CD4-positive, CD25-positive, alpha-beta regulatory T cell (primary cell): ENCODE data around the gene TMED6. TPM values are rescaled to one million over a fixed set of nuclear protein-coding genes. Genes with fewer than 3 reads are reported as not detected.
A peak's percentile ranks its signal among the peaks of the same experiment; 100 is the strongest.

Source experiments
- ATAC-seq, 2 donors: fragments of 150-1000 bp; cut with Tn5 transposase; one replicate each; pipeline ENCODE4 v1.10.0; 2021; ENCODE audit warnings: low read depth in 2 of 2, moderate number of reproducible peaks in 2 of 2, moderate library complexity in 1 of 2
- DNase-seq, 3 donors: peaks; one replicate each; pipeline versions ENCODE4 v3.0.0 to v3.0.0-alpha.2; 2012 to 2022; ENCODE audit warnings: mixed read lengths in 1 of 3
- H3K27ac ChIP-seq: one replicate; pipeline ENCODE4 v1.7.0; 2013; ENCODE audit warnings: mild to moderate bottlenecking, low read length; ENCODE audit not compliant: insufficient read depth, poor library complexity, severe bottlenecking
- H3K27me3 ChIP-seq: one replicate; pipeline ENCODE4 v1.7.0; 2013; ENCODE audit warnings: low read length; ENCODE audit not compliant: control insufficient read depth, insufficient read depth
- H3K36me3 ChIP-seq: one replicate; pipeline ENCODE4 v1.7.0; 2013; ENCODE audit warnings: mild to moderate bottlenecking, low read length, moderate library complexity; ENCODE audit not compliant: control insufficient read depth, insufficient read depth
- H3K4me1 ChIP-seq: 2 replicates; pipeline ENCODE4 v1.7.0; 2013; ENCODE audit warnings: mild to moderate bottlenecking, low read length; ENCODE audit not compliant: insufficient read depth, control insufficient read depth, poor library complexity, severe bottlenecking
- H3K4me3 ChIP-seq: one replicate; pipeline ENCODE4 v1.7.0; 2013; ENCODE audit warnings: low read depth, mild to moderate bottlenecking, low read length, moderate library complexity
- H3K9me3 ChIP-seq, 2 experiments: 1 replicate in 1 of 2; 2 replicates in 1 of 2; pipeline ENCODE4 v1.7.0; 2013; ENCODE audit warnings: low read length in 2 of 2, mild to moderate bottlenecking in 1 of 2, moderate library complexity in 1 of 2; ENCODE audit not compliant: control insufficient read depth in 2 of 2
- H3K27ac Mint-ChIP-seq, 3 donors: one replicate each; pipeline ENCODE4 v1.8.0; 2020 to 2022; ENCODE audit warnings: mild to moderate bottlenecking in 3 of 3, mixed read lengths in 3 of 3, moderate library complexity in 2 of 3
- H3K27me3 Mint-ChIP-seq: one replicate; pipeline ENCODE4 v1.8.0; 2022; ENCODE audit warnings: mild to moderate bottlenecking, mixed read lengths
- H3K36me3 Mint-ChIP-seq: one replicate; pipeline ENCODE4 v1.8.0; 2020; ENCODE audit warnings: mixed read lengths
- H3K4me1 Mint-ChIP-seq, 4 donors: one replicate each; pipeline ENCODE4 v1.8.0; 2020 to 2022; ENCODE audit warnings: mixed read lengths in 4 of 4, mild to moderate bottlenecking in 1 of 4
- H3K4me3 Mint-ChIP-seq, 4 donors: one replicate each; pipeline ENCODE4 v1.8.0; 2020 to 2022; ENCODE audit warnings: mild to moderate bottlenecking in 4 of 4, mixed read lengths in 4 of 4, moderate library complexity in 3 of 4
- H3K9me3 Mint-ChIP-seq, 7 donors: one replicate each; pipeline ENCODE4 v1.8.0; 2020 to 2022; ENCODE audit warnings: mixed read lengths in 7 of 7, mild to moderate bottlenecking in 3 of 7, moderate library complexity in 2 of 7
- polyA plus RNA-seq, 4 donors: library from polyadenylated mRNA; unstranded; fragments of 300-500 nt; fragmentation: Illumina TruSeq; gene quantifications; one replicate each; pipeline ENCODE4 v1.2.3, GENCODE V29; 2021
- total RNA-seq: library from RNA; stranded (reverse); gene quantifications from one replicate; pipeline ENCODE4 v1.2.3, GENCODE V29; 2022

Gene TMED6
- total and polyA plus RNA-seq, 5 donors from 2014 or later = 0.20 to 1.8 (median 0.26) TPM; not detected in 2

GRCh38 chr16:69349536-69349935 is 2.0 kb downstream of the TMED6 start:
- Mint-ChIP-seq H3K4me1 (peaks cover 0 to 4% (median 0%) of the 10 kb centered on the region in 4 donors), H3K27me3 (no peaks in the 10 kb centered on the region), H3K27ac (peak overlapping the region in 1 of 3 donors; percentile 26)

DNA sequence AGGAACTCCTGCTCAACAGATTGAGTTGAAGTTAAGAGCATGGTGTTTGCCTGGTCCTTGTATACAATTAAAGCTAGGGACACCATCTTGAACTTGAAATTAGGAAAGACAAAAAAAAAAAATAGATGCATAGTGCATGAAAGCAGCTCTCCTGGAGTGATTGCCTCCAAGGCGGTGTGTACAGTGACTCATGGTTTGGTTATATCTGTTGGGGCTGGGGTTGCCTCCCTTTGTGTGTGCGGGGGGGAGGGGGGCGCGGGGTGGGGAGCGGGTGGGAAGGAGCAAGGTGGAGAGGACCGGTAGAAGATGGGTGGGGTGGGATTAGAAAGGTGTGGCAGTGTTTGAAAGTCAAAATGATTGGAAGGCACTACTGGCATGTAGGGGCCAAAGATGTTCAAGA is 3.4 kb downstream of the TMED6 start:
- H3K4me3 Mint-ChIP-seq = no peak overlapping the region
- H3K27me3 Mint-ChIP-seq = no peaks in the 10 kb centered on the region
- Histone ChIP-seq H3K4me3 (no peak overlapping the region), H3K27me3 (no peaks in the 10 kb centered on the region), H3K36me3 (peaks cover 20% of the 10 kb centered on the region), H3K9me3 (no peaks in the 10 kb centered on the region), H3K4me1 (no peaks in the 10 kb centered on the region), H3K27ac (no peak overlapping the region)
- H3K27ac Mint-ChIP-seq = no peak overlapping the region
- peaks cover 0 to 4% (median 2%) of the 10 kb centered on the region in 4 donors for H3K4me1 Mint-ChIP-seq
- peaks cover 10% of the 10 kb centered on the region for H3K36me3 Mint-ChIP-seq
- ATAC-seq (no peak), DNase-seq (no peak)
- H3K9me3 Mint-ChIP-seq = no peaks in the 10 kb centered on the region

More at GRCh38 chr16:69349536-69349935, 2.0 kb downstream of the TMED6 start:
- Histone ChIP-seq H3K36me3 (peaks cover 15% of the 10 kb centered on the region), H3K9me3 (no peaks in the 10 kb centered on the region), H3K27ac (no peak overlapping the region), H3K4me3 (no peak overlapping the region), H3K27me3 (no peaks in the 10 kb centered on the region), H3K4me1 (no peaks in the 10 kb centered on the region)
- H3K36me3 Mint-ChIP-seq = peaks cover 8% of the 10 kb centered on the region
- H3K9me3 Mint-ChIP-seq = no peaks in the 10 kb centered on the region
- no peak overlapping the region for H3K4me3 Mint-ChIP-seq
- DNase-seq = no peak
- no peak for ATAC-seq

- peaks cover 15% of the 10 kb centered on the region for H3K36me3 Mint-ChIP-seq
- no peak overlapping the region for H3K27ac ChIP-seq
- no peaks in the 10 kb centered on the region for H3K27me3 ChIP-seq
- no peak overlapping the region for H3K27ac Mint-ChIP-seq
- DNase-seq = no peak
- no peak for ATAC-seq
- H3K4me3 Mint-ChIP-seq = no peak overlapping the region
- H3K4me1 Mint-ChIP-seq = peaks cover 0 to 10% (median 8%) of the 10 kb centered on the region in 4 donors
- H3K27me3 Mint-ChIP-seq = no peaks in the 10 kb centered on the region
- no peak overlapping the region for H3K4me3 ChIP-seq
- no peaks in the 10 kb centered on the region for H3K9me3 Mint-ChIP-seq
- H3K36me3 ChIP-seq = peaks cover 30% of the 10 kb centered on the region
- peaks cover 6% of the 10 kb centered on the region for H3K4me1 ChIP-seq
- H3K9me3 ChIP-seq = no peaks in the 10 kb centered on the region
Observed at GRCh38 chr16:69346683-69347082, 4.9 kb downstream of the TMED6 start.

DNA sequence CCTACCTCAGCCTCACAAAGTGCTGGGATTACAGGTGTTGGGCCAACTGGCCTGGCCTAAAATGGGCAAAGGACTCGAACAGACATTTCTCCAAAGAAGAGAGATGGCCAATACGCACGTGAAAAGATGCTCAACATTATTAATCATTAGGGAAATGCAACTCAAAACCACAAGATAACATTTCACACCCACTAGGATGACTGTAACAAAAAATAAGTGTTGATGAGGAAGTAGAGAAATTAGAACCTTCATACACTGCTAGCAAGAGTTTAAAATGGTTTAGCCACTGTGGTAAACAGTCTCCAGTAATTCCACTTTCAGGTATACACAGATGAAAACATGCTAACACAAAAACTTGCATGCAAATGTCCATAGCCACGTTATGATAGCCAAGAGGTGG is 5.7 kb downstream of the TMED6 start:
- H3K9me3 ChIP-seq = no peaks in the 10 kb centered on the region
- peaks cover 37% of the 10 kb centered on the region for H3K36me3 ChIP-seq
- H3K27me3 Mint-ChIP-seq = no peaks in the 10 kb centered on the region
- H3K36me3 Mint-ChIP-seq = peaks cover 14% of the 10 kb centered on the region
- H3K4me3 Mint-ChIP-seq = no peak overlapping the region
- DNase-seq (no peak), ATAC-seq (no peak)
- no peak overlapping the region for H3K27ac ChIP-seq
- no peaks in the 10 kb centered on the region for H3K9me3 Mint-ChIP-seq
- H3K4me1 Mint-ChIP-seq = peaks cover 0 to 17% (median 15%) of the 10 kb centered on the region in 4 donors
- H3K4me1 ChIP-seq = peaks cover 6% of the 10 kb centered on the region
- no peak overlapping the region for H3K27ac Mint-ChIP-seq
- H3K27me3 ChIP-seq = no peaks in the 10 kb centered on the region
- H3K4me3 ChIP-seq = no peak overlapping the region

DNA sequence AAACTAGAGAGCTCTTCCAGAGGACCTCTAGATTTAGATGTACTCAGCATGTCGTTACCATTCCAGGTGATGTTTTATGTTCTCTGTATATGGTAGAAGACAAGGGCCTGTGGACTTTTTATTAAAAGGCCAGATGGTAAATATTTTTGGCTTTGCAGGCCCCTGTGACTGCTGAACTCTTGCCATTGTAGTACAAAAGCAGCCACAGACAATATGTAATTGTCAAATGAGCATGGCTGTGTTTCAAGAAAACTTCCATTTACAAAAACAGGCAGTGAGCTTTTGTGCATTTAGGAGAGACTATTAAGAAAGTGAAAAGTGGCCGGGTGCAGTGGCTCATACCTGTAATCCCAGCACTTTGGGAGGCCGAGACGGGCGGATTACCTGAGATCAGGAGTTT is 7.4 kb downstream of the TMED6 start:
- Histone ChIP-seq H3K27me3 (no peaks in the 10 kb centered on the region), H3K27ac (no peak overlapping the region), H3K4me3 (no peak overlapping the region), H3K36me3 (peaks cover 31% of the 10 kb centered on the region), H3K4me1 (peaks cover 16% of the 10 kb centered on the region), H3K9me3 (no peaks in the 10 kb centered on the region)
- H3K4me1 Mint-ChIP-seq = peaks cover 0 to 34% (median 26%) of the 10 kb centered on the region in 4 donors
- no peak overlapping the region for H3K27ac Mint-ChIP-seq
- H3K27me3 Mint-ChIP-seq = peaks cover 5% of the 10 kb centered on the region
- ATAC-seq = no peak
- H3K36me3 Mint-ChIP-seq = peaks cover 10% of the 10 kb centered on the region
- DNase-seq = no peak
- H3K4me3 Mint-ChIP-seq = no peak overlapping the region
- no peaks in the 10 kb centered on the region for H3K9me3 Mint-ChIP-seq

GRCh38 chr16:69340095-69340644 is 11.4 kb downstream of the TMED6 start:
- peaks cover 11 to 65% (median 48%) of the 10 kb centered on the region in 4 donors for H3K4me1 Mint-ChIP-seq
- Histone ChIP-seq H3K36me3 (peaks cover 43% of the 10 kb centered on the region), H3K27ac (peak overlapping the region; percentile 89), H3K4me3 (peak overlapping the region; percentile 92), H3K9me3 (no peaks in the 10 kb centered on the region), H3K4me1 (peaks cover 29% of the 10 kb centered on the region), H3K27me3 (no peaks in the 10 kb centered on the region)
- peak overlapping the region; percentile 98 to 99 (median 99) for H3K27ac Mint-ChIP-seq
- ATAC-seq (no peak), DNase-seq (peak in 1 of 3 donors; percentile 15)
- peaks cover 21% of the 10 kb centered on the region for H3K36me3 Mint-ChIP-seq
- no peaks in the 10 kb centered on the region for H3K9me3 Mint-ChIP-seq
- H3K27me3 Mint-ChIP-seq = peaks cover 5% of the 10 kb centered on the region
- peak overlapping the region; percentile 94 to 99 (median 98) for H3K4me3 Mint-ChIP-seq

GRCh38 chr16:69339289-69340094 is 12.1 kb downstream of the TMED6 start, which contains the start of the genes COG8 and NIP7:
Gene COG8, minus strand, starts transcription at chr16:69339564. Its CDS starts 12 bp downstream, at chr16:69339552.
Gene NIP7, plus strand, starts transcription at chr16:69339772. Its CDS starts 58 bp downstream, at chr16:69339830.
- H3K4me1 Mint-ChIP-seq = peaks cover 11 to 69% (median 50%) of the 10 kb centered on the region in 4 donors
- Histone ChIP-seq H3K9me3 (no peaks in the 10 kb centered on the region), H3K27me3 (no peaks in the 10 kb centered on the region), H3K27ac (peak within 1 kb of the TSS; percentile 89), H3K36me3 (peaks cover 49% of the 10 kb centered on the region), H3K4me3 (peak within 1 kb of the TSS; percentile 92), H3K4me1 (peaks cover 29% of the 10 kb centered on the region)
- H3K4me3 Mint-ChIP-seq = peak within 1 kb of the TSS; percentile 94 to 99 (median 98)
- DNase-seq (peak; percentile 88 to 97 (median 92)), ATAC-seq (peak; percentile 86 to 88)
- peaks cover 25% of the 10 kb centered on the region for H3K36me3 Mint-ChIP-seq
- H3K27me3 Mint-ChIP-seq = peaks cover 5% of the 10 kb centered on the region
- H3K9me3 Mint-ChIP-seq = no peaks in the 10 kb centered on the region
- H3K27ac Mint-ChIP-seq = peak within 1 kb of the TSS; percentile 98 to 99 (median 99)
